Kidney epithelial cell (primary cell): ENCODE results near the gene SEC61A1. TPM values are rescaled to one million over a fixed set of nuclear protein-coding genes. Genes with fewer than 3 reads are reported as not detected.

Experiments
- DNase-seq: peaks from one replicate; pipeline ENCODE4 v3.0.0-alpha.2; 2010; ENCODE audit warnings: low read depth
- H3K27me3 ChIP-seq: 2 replicates; pipeline ENCODE4 v1.6.0; 2011; ENCODE audit warnings: low read length; ENCODE audit not compliant: control insufficient read depth, insufficient read depth
- H3K36me3 ChIP-seq: 2 replicates; pipeline ENCODE4 v1.5.1; 2011; ENCODE audit warnings: low read length; ENCODE audit not compliant: control insufficient read depth, insufficient read depth
- H3K4me3 ChIP-seq: 2 replicates; pipeline ENCODE4 v1.5.1; 2011; ENCODE audit warnings: low read depth, mild to moderate bottlenecking, control low read depth, low read length
- total RNA-seq: library from RNA; depleted of rRNA; stranded (reverse); fragments of >200 nt; gene quantifications from 2 replicates; pipeline ENCODE4 v1.2.3, GENCODE V29; 2015
- TF ChIP-seq, protein P1 (sequence below): IDR thresholded peaks from 2 replicates; pipeline ENCODE4 v1.5.1; 2011; ENCODE audit warnings: mild to moderate bottlenecking, moderate library complexity, low read length, control low read depth, inconsistent platforms; ENCODE audit not compliant: insufficient read depth, poor library complexity, severe bottlenecking

SEC61A1 gene
- total RNA-seq, 1 donor from 2014 or later = 350 TPM

DNA sequence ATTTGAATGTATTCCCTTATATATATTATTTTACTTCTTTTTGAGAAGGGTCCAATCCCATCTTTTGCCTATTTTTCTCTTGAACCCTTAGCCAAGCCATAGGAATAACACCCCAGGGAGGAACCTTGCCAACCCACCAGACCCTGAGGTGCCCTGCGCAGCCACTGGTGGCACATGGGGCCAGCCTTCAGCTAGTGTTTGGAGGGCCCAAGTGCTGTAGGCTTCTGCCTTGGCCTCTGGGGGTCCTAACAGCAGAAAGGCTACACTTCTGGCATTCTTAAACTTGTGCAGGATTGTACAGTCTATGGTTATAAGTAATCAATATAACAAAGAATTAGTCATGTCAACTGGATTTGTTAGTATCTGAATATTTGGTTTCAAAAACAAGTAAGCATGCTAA is 36.9 kb downstream of the SEC61A1 start:
- TF ChIP-seq, protein P1, sequence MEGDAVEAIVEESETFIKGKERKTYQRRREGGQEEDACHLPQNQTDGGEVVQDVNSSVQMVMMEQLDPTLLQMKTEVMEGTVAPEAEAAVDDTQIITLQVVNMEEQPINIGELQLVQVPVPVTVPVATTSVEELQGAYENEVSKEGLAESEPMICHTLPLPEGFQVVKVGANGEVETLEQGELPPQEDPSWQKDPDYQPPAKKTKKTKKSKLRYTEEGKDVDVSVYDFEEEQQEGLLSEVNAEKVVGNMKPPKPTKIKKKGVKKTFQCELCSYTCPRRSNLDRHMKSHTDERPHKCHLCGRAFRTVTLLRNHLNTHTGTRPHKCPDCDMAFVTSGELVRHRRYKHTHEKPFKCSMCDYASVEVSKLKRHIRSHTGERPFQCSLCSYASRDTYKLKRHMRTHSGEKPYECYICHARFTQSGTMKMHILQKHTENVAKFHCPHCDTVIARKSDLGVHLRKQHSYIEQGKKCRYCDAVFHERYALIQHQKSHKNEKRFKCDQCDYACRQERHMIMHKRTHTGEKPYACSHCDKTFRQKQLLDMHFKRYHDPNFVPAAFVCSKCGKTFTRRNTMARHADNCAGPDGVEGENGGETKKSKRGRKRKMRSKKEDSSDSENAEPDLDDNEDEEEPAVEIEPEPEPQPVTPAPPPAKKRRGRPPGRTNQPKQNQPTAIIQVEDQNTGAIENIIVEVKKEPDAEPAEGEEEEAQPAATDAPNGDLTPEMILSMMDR = no peak
- Histone ChIP-seq H3K36me3 (peaks cover 1% of the 10 kb centered on the region), H3K27me3 (no peaks in the 10 kb centered on the region), H3K4me3 (no peak overlapping the region)
- no peak for DNase-seq

DNA sequence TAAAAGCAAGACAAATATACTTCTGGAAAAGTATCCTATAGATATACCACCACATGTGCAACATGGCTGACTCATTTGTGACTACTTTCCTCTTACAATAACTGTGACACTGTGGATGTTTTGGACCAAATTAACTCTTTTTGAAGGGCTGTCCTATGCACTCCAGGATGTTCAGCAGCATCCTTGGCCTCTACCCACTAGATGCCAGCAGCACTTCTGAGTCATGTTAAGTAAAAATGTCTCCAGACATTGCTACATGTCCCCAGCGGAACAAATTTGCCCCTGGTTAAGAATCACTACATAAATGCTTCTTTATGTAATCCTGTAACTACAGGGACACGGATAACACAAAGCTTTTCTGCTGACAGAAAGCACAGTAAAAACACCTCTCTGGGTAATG is 39.3 kb downstream of the SEC61A1 start:
- TF ChIP-seq, protein P1 = no peak
- Histone ChIP-seq H3K36me3 (no peaks in the 10 kb centered on the region), H3K4me3 (no peak overlapping the region), H3K27me3 (no peaks in the 10 kb centered on the region)
- no peak for DNase-seq

DNA sequence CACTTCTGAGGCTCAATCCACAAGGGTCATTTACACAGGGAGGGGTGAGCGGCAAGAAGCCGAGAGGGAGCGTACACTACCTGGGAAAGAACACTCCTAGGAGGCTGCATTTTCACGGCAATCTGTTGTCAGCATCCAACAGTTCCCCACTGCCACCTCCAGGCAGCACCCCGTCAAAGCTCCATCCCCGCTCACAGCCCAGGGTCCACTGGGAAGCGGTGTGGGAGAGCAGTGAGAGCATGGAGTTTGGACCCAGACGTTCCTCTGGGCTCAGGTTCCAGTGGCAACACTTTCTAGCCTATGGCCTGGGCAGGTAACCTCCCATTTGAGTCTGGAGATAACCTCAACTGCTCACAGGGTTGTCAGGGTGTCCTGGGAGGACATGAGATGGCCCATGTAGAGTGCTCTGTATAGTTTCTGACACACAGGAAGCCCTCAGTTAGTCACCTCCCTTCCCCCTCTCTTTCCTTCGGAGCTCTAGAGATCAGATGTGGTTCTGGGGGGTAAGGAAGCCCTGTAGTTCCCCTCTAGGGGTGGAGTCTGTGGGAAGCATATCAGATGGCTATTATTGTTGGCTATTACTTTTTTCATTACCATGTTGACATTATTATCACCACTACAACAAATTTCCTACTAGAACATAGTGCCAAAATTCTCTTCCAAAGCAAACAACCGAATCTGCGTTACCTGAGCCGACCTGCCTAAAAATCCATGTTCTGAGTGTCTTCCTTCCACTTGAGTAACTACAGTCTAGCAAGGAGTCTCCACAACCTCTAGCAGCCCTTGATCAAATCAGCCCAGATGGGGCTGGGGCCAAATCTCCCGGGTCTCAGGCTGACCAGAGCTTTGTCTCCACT is 42.3 kb downstream of the SEC61A1 start:
- TF ChIP-seq, protein P1 = no peak
- Histone ChIP-seq H3K36me3 (no peaks in the 10 kb centered on the region), H3K27me3 (no peaks in the 10 kb centered on the region), H3K4me3 (no peak overlapping the region)
- no peak for DNase-seq

DNA sequence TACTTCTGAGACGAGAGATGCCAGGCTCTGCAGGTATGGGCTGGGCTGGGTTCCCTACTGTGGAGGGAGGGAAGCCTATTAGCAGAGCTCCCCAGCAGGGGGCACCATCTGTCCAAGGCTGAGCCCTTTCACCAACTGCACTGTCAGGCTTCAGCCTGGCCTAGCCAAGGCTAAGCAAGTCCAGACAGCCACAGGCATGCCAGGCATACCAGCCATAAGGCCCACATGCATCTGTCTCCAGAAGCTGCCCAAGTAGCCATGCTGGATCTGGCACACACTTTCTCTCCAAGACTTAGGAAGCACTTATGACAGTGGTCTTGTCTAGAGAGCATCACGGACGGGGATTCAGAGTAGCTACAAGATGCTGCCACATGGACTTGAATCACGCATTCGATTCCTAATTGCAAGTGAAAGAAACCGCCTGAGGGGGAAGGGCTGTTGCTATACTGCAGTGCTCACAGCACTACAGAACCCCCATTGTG is 43.0 kb downstream of the SEC61A1 start:
- peak; percentile 57 for DNase-seq

DNA sequence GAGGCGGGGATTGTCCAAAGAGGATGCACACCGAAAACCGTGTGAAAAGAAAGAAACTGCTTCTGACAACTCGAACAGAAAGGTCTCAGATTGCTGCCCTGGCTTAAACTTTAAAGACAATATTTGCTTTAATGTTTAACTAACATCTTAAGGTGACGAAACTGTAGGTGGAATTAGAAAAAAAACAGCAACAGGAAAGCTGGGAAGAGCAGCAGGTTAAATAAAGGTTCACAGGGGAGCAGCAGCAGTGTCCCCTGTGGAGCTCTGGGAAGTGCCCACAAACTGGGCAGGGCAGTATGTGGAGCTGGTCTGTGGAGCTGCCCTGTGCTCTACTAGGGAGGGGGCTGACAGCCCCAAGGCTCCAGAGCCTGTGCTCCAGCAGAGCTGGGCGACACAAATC is 46.0 kb downstream of the SEC61A1 start:
- Histone ChIP-seq H3K36me3 (no peaks in the 10 kb centered on the region), H3K4me3 (no peak overlapping the region), H3K27me3 (no peaks in the 10 kb centered on the region)
- TF ChIP-seq, protein P1 = no peak
- no peak for DNase-seq

More for the DNA sequence above, 43.0 kb downstream of the SEC61A1 start:
- Histone ChIP-seq H3K4me3 (no peak overlapping the region), H3K36me3 (no peaks in the 10 kb centered on the region), H3K27me3 (no peaks in the 10 kb centered on the region)
- TF ChIP-seq, protein P1 = peak; percentile 91
